GM21723 (cell line): ENCODE measurements around the gene IFI16.

ENCODE experiments used
- ATAC-seq: cut with Tn5 transposase; IDR thresholded peaks from one replicate; pipeline ENCODE4 v1.9.1; 2021; ENCODE audit warnings: mild to moderate bottlenecking, moderate library complexity; ENCODE audit not compliant: unreplicated experiment

IFI16 gene

GRCh38 chr1:159009704-159010361 is at the start of gene IFI16:
Gene IFI16 (plus strand): TSS chr1:159009907. CDS start chr1:159014681, 4,774 bp downstream.
- peak; percentile 62 for ATAC-seq

- no peak for ATAC-seq
These were observed 48.5 kb upstream of the IFI16 start for GRCh38 chr1:158961178-158961577.

- no peak for ATAC-seq
These were observed 46.7 kb upstream of the IFI16 start for GRCh38 chr1:158962983-158963382.

GRCh38 chr1:158969166-158969565 is 40.5 kb upstream of the IFI16 start:
- ATAC-seq: no peak

- ATAC-seq: no peak
These were observed 39.9 kb upstream of the IFI16 start for GRCh38 chr1:158969855-158970254.

- no peak for ATAC-seq
These were observed 36.9 kb upstream of the IFI16 start for GRCh38 chr1:158972841-158973240.

- ATAC-seq: no peak
These were observed 33.5 kb upstream of the IFI16 start for GRCh38 chr1:158976219-158976618.

GRCh38 chr1:158978730-158979129 is 31.0 kb upstream of the IFI16 start:
- no peak for ATAC-seq

- ATAC-seq: no peak
These were observed 30.5 kb upstream of the IFI16 start for GRCh38 chr1:158979229-158979628.

- ATAC-seq: no peak
These were observed 26.5 kb upstream of the IFI16 start for GRCh38 chr1:158983235-158983634.

- ATAC-seq: no peak
These were observed 25.3 kb upstream of the IFI16 start for GRCh38 chr1:158984386-158984785.

- ATAC-seq: no peak
These were observed 20.3 kb upstream of the IFI16 start for GRCh38 chr1:158989424-158989823.

- ATAC-seq: no peak
These were observed 16.9 kb upstream of the IFI16 start for GRCh38 chr1:158992787-158993312.

- no peak for ATAC-seq
These were observed 12.7 kb upstream of the IFI16 start for GRCh38 chr1:158996998-158997397.

- ATAC-seq: no peak
These were observed 11.5 kb upstream of the IFI16 start for GRCh38 chr1:158998037-158998780.

- ATAC-seq: no peak
These were observed 10.9 kb upstream of the IFI16 start for GRCh38 chr1:158998781-158999161.

- no peak for ATAC-seq
These were observed 10.2 kb upstream of the IFI16 start for GRCh38 chr1:158999316-159000069.

GRCh38 chr1:159000070-159000409 is 9.7 kb upstream of the IFI16 start:
- ATAC-seq: no peak

- no peak for ATAC-seq
These were observed 9.1 kb upstream of the IFI16 start for GRCh38 chr1:159000625-159001024.

GRCh38 chr1:159005161-159005560 is 4.5 kb upstream of the IFI16 start:
- ATAC-seq: no peak

- no peak for ATAC-seq
These were observed 4.0 kb upstream of the IFI16 start for GRCh38 chr1:159005676-159006075.
